ENCODE results near the gene NMU. TPM values are rescaled to one million over a fixed set of nuclear protein-coding genes. Genes with fewer than 3 reads are reported as not detected.

NMU gene
- total and polyA plus RNA-seq, 10 of the 15 experiments (the other 5 are each of a cell fraction or from before 2014, with no cell fraction given), result 0.33 TPM; not detected in 9

- TF ChIP-seq NFYA (IDR thresholded peaks at IDR 0.05; ENCODE audit: borderline replicate concordance, low read depth, low read length), result no peak
- TF ChIP-seq NR2C2 (IDR thresholded peaks at IDR 0.05; ENCODE audit: borderline replicate concordance, control insufficient read depth, insufficient read length, low read depth), result no peak
- peak; percentile 35; the same call in 1 of the 2 replicates for TF ChIP-seq ZNF217 (IDR thresholded peaks at IDR 0.05)
- TF ChIP-seq IKZF1 (conservative IDR thresholded peaks at IDR 0.05), result peak; percentile 67; the same call in 1 of the 2 replicates
- TF ChIP-seq RUNX3 (IDR thresholded peaks at IDR 0.05; ENCODE audit: low read length), result peak; percentile 97
- peak; percentile 50; the same call in 1 of the 2 replicates for TF ChIP-seq MLLT1 (IDR thresholded peaks at IDR 0.05)
- no peak for TF ChIP-seq ETV6 (conservative IDR thresholded peaks at IDR 0.05 in 1 of 2, IDR thresholded peaks at IDR 0.05 in 1 of 2; ENCODE audit: borderline replicate concordance in 1 of 2, low read depth in 1 of 2)
- TF ChIP-seq PAX8 (IDR thresholded peaks at IDR 0.05), result no peak
- peak; percentile 85 for TF ChIP-seq ZNF384 (IDR thresholded peaks at IDR 0.05; ENCODE audit: borderline replicate concordance, low read depth, low read length)
- peak; percentile 92 for TF ChIP-seq SPI1 (IDR thresholded peaks at IDR 0.05; ENCODE audit: borderline replicate concordance, insufficient read depth, low read depth, low read length)
- peak; percentile 94 for TF ChIP-seq MEF2A (IDR thresholded peaks at IDR 0.05; ENCODE audit: insufficient read depth, low read depth, low read length)
- peak; percentile 50; the same call in 1 of the 2 replicates for TF ChIP-seq FOXM1 (IDR thresholded peaks at IDR 0.05; ENCODE audit: low read depth, low read length)
- no peak for TF ChIP-seq ZBTB4 (CRISPR knock-in tag; IDR thresholded peaks at IDR 0.05)
- TF ChIP-seq USF1 (IDR thresholded peaks at IDR 0.05; ENCODE audit: borderline replicate concordance, extremely low read length, insufficient read depth, low read depth, low read length), result no peak
- no peak for TF ChIP-seq ZNF687 (IDR thresholded peaks at IDR 0.05)
- no peak for TF ChIP-seq ZZZ3 (IDR thresholded peaks at IDR 0.05; ENCODE audit: control insufficient read depth, insufficient read length, low read depth)
- TF ChIP-seq WRNIP1 (IDR thresholded peaks at IDR 0.05; ENCODE audit: borderline replicate concordance, low read depth, low read length), result no peak
- TF ChIP-seq RBBP5 (conservative IDR thresholded peaks at IDR 0.05), result no peak
Measured at GRCh38 chr4:55561889-55562288, 74.2 kb downstream of the NMU start (continued).

Measured in GM12878 (cell line).